ENCODE results near the gene CNNM2.
"Not testable (repeated sequence)": the region's sequence is repeated elsewhere in the genome, so short reads cannot be mapped to it uniquely, and the experiment has no call there.

Gene CNNM2

DNA sequence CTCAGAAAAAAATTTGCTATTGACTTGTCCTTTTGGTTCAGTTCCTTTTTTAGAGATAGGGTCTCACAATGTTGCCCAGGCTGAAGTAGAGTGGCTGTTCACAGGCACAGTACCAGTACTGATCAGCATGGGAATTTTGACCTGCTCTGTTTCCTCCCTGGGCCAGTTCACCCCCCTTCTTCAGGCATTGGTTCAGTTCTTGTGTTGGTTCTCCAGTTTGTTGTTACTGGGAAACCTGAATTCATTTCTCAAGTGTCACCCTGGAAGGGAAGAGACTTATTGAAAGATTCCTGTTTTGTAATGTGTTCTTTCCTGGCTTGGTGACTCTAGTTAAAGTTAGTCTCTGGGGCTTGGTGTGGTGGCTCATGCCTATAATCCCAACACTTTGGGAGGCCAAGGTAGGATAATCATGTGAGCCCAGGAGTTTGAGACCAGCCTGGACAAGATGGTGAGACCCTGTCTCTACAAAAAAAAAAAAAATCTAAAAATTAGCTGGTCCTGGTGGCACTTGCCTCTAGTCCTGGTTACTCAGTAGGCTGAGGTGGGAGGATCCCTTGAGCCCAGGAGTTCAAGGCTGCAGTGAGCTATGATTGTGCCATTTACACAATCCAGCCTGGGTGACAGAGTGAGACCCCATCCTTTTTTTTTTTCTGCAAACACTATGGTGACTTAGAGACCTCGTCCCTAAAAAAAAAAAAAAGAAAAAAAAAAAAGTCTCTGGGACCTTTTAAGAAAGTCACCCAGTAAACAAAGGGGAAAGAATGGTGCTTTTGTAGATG lies 52.7 kb downstream of the CNNM2 start:
- CTCF ChIA-PET: interaction anchor here (0.6 to 1.4 kb wide), 4 partner anchors 9 to 70 kb away, joined by 3 to 5 read pairs (median 4); no protein-coding TSS in a partner anchor
- no peak for DNase-seq (ENCODE audit: low spot score)
- no peak overlapping the region for H3K27ac ChIP-seq
- POLR2A ChIA-PET (ENCODE audit: low non-redundant PET): no interaction called here
- TF ChIP-seq, protein P1, sequence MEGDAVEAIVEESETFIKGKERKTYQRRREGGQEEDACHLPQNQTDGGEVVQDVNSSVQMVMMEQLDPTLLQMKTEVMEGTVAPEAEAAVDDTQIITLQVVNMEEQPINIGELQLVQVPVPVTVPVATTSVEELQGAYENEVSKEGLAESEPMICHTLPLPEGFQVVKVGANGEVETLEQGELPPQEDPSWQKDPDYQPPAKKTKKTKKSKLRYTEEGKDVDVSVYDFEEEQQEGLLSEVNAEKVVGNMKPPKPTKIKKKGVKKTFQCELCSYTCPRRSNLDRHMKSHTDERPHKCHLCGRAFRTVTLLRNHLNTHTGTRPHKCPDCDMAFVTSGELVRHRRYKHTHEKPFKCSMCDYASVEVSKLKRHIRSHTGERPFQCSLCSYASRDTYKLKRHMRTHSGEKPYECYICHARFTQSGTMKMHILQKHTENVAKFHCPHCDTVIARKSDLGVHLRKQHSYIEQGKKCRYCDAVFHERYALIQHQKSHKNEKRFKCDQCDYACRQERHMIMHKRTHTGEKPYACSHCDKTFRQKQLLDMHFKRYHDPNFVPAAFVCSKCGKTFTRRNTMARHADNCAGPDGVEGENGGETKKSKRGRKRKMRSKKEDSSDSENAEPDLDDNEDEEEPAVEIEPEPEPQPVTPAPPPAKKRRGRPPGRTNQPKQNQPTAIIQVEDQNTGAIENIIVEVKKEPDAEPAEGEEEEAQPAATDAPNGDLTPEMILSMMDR (conservative IDR thresholded peaks at IDR 0.05; ENCODE audit: low read depth): no peak

DNA sequence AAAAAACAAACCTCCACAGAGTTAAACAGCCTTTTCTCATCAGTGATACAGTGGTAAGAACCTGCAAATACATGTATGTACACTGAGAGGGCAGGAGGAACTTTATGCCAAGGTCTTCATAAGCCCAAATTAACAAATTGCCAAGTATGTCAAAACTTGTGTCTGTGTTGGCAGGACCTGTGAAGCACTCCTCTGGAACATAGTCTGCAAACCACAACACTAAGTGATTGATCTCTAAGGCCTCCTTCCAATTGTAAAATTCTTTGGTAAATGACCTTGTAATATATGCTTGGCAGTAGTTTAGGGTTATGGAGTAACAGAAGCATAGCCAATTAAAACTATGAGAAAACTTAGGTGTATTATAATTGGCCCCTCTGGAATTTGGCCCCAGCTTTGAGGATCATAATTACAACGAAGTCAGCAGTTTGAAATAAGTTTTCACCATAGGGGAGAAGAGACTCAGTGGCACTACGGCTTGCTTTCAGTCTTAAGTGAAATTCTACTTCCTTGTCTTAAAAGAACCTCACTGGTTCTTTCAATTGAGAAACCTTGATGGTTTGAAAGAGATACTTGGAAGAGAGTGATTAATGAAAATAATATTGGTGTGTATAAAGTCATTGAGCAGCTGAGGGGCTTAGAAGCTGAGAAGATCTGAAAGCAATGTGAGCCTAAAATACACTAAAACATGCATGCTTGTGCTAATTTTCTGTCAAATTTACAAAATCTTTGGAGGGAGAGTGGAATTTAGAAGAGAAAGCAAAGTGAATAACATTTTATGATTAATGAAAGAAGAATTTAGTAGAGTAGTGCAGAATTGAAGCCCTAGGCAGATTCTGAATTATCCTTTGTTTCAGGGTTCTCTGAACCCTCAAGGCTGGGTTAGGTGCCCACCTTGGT lies 57.6 kb downstream of the CNNM2 start:
- no peak for DNase-seq (ENCODE audit: low spot score)
- ChIA-PET CTCF (interaction anchor here (0.8 to 1.1 kb wide), 3 partner anchors 9 to 411 kb away, joined by 3 to 4 read pairs (median 3); no protein-coding TSS in a partner anchor), POLR2A (ENCODE audit: low non-redundant PET) (no interaction called here)
- TF ChIP-seq, protein P1 (conservative IDR thresholded peaks at IDR 0.05; ENCODE audit: low read depth): no peak
- H3K27ac ChIP-seq: no peak overlapping the region

DNA sequence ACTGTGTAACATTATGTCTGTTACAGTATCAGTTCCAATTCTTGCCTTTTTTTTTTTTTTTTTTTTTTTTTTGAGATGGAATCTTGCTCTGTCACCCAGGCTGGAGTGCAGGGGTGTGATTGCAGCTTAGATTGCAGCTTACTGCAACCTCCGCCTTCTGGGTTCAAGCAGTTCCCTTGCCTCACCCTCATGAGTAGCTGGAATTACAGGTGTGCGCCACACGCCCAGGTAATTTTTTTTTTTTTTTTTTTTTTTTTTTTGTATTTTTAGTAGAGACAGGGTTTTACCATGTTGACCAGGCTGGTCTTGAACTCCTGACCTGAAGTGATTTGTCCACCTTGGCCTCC lies 58.3 kb downstream of the CNNM2 start:
- CTCF ChIA-PET: interaction anchor here (0.6 to 0.8 kb wide), 3 partner anchors 17 to 410 kb away, joined by 3 to 5 read pairs (median 3); no protein-coding TSS in a partner anchor
- POLR2A ChIA-PET (ENCODE audit: low non-redundant PET); DNase-seq (ENCODE audit: low spot score); H3K27ac ChIP-seq: not testable (repeated sequence)

DNA sequence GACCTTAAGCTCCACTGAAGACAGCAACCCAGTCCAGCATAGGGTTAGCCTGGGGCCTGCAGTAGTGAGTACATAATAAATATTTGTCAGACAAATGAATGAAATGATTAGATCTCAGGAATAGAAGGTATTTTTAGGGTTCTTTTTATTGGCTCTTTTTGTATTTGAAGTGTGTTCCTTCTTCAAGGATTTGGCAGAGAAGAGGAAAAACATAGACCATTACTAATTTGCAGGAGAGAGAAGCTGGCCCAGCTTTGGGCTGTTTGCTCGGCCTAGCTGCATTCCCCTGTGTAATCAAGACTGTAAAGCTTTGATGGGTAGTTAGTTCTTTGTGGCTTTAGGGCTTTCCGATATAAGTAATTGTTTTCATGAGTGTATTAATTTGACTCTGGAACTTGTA lies 64.2 kb downstream of the CNNM2 start:
- TF ChIP-seq, protein P1 (conservative IDR thresholded peaks at IDR 0.05; ENCODE audit: low read depth): no peak
- no peak for DNase-seq (ENCODE audit: low spot score)
- ChIA-PET POLR2A (ENCODE audit: low non-redundant PET) (no interaction called here), CTCF (no interaction called here)
- H3K27ac ChIP-seq: no peak overlapping the region

DNA sequence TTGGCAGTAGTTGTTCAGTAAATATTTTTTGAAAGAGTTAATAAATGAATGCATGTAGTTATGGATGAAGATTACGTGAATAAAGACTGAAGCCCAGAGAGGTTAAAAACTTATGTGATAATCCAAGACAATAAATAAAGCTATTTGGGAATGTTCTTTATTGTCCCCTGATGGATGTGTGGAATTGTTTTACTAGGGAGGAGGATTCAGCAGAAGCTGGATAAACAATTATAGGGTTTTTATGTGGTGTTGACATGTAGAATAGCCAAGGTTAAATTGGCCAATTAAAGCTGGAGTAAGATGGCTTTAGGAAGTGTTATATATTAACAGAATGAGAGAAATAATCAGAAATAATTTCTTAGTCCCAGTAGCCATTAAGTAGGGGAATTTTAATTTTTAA lies 66.0 kb downstream of the CNNM2 start:
- ChIA-PET POLR2A (ENCODE audit: low non-redundant PET) (no interaction called here), CTCF (no interaction called here)
- H3K27ac ChIP-seq: no peak overlapping the region
- no peak for DNase-seq (ENCODE audit: low spot score)
- TF ChIP-seq, protein P1 (conservative IDR thresholded peaks at IDR 0.05; ENCODE audit: low read depth): no peak

DNA sequence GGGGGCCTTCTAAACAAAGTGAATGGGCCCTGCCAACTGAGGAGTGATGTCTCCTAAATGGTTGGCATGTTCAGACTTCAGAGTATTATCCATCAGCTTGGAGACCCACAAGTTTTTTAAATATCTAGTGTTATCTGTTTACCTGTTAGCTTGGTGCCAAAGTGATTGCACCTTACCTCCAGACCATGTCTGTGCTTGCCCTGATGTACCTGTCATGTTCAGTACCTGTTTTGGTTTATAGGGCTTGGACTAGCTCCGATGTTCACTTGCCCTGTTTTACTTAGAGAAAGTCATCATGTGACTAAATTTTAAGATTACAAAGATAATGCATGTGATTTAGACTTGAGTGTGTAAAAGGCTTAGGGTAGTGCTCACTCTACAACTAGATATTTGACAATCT lies 67.7 kb downstream of the CNNM2 start:
- CTCF ChIA-PET: interaction anchor here (0.6 to 1.1 kb wide), 2 partner anchors 14 to 88 kb away, joined by 3 read pairs; no protein-coding TSS in a partner anchor
- POLR2A ChIA-PET (ENCODE audit: low non-redundant PET): no interaction called here
- DNase-seq (ENCODE audit: low spot score): no peak
- H3K27ac ChIP-seq: no peak overlapping the region
- TF ChIP-seq, protein P1 (conservative IDR thresholded peaks at IDR 0.05; ENCODE audit: low read depth): no peak
